SK-N-SH (cell line): Measurements from ENCODE around the gene SMIM22.

Source experiments
- CTCF ChIP-seq: fragments of 200-600 bp; sonication (generic); IDR thresholded peaks from 2 replicates; pipeline ENCODE4 v1.6.1; 2017; ENCODE audit warnings: antibody characterized with exemption, mild to moderate bottlenecking, moderate library complexity
- GABPA ChIP-seq: IDR thresholded peaks from 2 replicates; pipeline ENCODE4 v1.4.0; 2012; ENCODE audit warnings: low read depth, mild to moderate bottlenecking
- RAD21 ChIP-seq: IDR thresholded peaks from 2 replicates; pipeline ENCODE4 v1.6.1; 2012; ENCODE audit warnings: mild to moderate bottlenecking, low read length
- USF2 ChIP-seq: fragments of 150-350 bp; IDR thresholded peaks from 2 replicates; pipeline ENCODE4 v1.6.1; 2017; ENCODE audit warnings: antibody characterized with exemption, low read length, low read depth, borderline replicate concordance

GRCh38 chr16:4787068-4787467, 8.1 kb upstream of the SMIM22 start:
- TF ChIP-seq RAD21: no peak
- TF ChIP-seq CTCF: no peak
- TF ChIP-seq GABPA: no peak
- TF ChIP-seq USF2: no peak
